ENCODE results near the gene PABPC3.

The PABPC3 gene

GRCh38 chr13:25111585-25111956 lies 15.6 kb downstream of the PABPC3 start:
- no peak for DNase-seq (ENCODE audit: low read depth, low spot score)

GRCh38 chr13:25112695-25113255 lies 16.8 kb downstream of the PABPC3 start:
- no peak for DNase-seq (ENCODE audit: low read depth, low spot score)

DNA sequence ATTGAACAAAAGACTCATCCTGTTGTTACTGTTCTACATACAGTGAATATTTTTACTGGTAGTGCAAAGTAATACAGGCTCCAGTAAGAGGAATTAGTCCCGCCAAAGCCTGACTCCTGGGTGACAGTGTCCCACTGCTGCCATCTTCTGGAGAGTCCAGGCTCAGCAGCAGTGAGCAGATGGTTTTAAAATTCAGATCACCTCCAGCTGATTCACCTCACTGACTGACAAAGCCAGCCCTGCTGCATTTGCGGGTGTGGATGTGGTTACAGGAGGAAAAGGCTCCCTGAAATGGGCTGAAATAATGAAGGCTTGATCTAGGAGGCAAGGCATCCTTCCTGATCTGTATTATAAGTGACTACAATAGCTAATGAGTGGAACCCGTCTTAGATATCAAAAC lies 18.3 kb downstream of the PABPC3 start:
- peak; percentile 54 for DNase-seq (ENCODE audit: low read depth, low spot score)

DNA sequence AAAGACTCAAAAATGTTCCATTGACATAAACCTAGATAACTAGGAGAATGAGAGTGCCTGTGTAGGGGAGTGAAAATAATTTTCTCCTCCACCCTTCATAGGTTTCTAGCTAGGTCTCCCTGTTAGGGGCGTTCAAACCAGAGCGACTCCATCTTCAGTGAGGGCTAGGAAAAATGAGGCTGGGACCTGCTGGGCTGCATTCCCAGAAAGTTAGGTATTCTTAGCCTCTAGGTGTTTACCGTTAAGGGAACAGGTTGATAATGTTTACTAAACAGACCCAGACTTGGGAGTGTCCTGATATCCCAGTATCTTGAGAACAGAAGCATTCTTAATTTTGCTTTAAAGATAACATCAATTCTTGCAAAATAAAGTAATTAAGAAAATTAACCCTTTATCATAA lies 20.1 kb downstream of the PABPC3 start:
- no peak for DNase-seq (ENCODE audit: low read depth, low spot score)

DNA sequence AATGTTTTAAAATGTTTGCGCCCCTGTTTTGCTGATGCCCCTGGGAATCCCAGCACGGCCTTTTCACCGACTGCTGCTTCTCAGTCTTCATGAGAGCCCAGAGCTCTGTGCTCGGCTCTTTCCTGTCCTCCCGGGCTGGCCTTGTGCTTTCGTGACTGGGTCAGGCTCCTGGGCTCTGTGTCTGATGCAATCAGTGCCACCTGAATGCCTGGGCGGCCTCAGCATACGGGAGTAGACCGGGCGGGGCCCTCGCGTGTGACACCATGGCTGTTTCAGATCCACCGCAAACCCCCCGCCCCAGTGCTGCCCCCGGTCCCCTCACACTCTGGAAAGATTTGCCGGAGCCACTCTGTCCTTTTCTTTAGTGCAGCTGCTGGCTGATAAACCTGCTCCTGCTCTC lies 21.4 kb downstream of the PABPC3 start:
- DNase-seq (ENCODE audit: low read depth, low spot score) = no peak

DNA sequence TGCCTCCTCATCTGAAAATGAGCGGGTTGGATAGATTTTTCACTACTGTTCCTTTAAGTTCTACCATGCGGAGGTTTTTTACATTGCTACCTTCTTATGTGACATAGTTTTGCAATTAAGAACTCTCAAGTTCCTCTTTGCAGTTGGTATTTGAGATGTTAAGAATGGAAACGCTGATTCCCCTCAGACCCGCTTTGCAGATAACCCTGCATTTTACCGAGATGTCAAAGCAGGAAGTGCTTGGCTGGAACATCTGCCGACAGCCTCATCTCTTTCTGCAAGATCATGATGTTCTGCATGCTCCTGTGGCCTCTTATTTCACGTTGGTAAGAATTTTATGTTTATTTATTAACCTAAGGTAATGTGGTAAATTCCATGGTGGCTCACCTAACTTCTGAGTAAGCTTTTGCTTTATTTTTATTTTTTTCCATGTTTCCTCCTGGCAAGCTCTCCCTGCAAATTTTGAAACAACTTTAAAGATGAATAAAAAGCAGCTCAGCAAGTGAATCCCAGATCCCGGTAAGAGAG lies 22.5 kb downstream of the PABPC3 start:
- DNase-seq (ENCODE audit: low read depth, low spot score) = no peak

DNA sequence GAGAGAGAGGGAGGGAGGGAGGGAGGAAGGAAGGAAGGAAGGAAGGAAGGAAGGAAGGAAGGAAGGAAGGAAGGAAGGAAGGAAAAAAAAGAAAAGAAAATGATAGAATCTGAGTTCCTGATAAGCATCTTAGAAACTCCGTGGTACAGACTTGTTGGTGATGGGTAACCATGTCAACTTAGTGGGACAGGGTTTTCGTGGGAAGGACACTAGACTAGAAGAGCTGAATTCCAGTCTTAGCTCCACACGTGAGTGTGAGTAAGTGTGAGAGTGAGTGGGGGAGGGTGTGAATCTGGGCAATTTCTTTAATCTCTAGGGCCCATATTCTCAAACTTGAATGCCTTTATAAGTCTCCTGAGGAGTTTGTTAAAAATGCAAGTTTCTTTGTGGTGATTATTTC lies 35.0 kb downstream of the PABPC3 start:
- no peak for DNase-seq (ENCODE audit: low read depth, low spot score)

DNA sequence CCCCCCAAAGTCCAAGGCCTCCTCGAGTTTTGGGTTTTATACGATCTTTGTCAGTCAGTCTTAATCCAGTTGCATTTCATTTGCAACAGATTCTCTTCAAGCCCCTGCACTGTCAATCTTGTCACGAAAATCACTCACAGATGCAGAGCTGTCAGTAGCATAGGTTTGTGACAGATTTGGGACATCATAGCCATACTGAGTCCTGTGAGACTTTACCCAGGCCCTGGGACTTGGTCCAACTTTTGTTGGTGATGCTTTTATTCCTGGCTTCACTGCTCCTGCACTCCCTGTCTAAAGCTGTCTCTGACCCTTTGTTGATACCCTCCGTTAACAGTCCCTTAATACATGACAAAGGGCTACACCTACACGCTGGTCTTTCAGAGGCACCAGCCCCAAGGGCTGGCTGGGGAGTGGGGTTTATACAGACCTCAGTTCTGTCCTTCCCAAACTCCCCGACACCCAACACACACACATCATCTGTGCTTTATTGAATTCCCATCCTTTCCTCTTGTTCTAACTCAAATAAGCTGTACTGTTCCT lies 36.0 kb downstream of the PABPC3 start:
- DNase-seq (ENCODE audit: low read depth, low spot score) = no peak

- DNase-seq (ENCODE audit: low read depth, low spot score) = no peak
Measured at GRCh38 chr13:25132751-25133390, 36.9 kb downstream of the PABPC3 start.

GRCh38 chr13:25135896-25136295 lies 40.0 kb downstream of the PABPC3 start:
- no peak for DNase-seq (ENCODE audit: low read depth, low spot score)

DNA sequence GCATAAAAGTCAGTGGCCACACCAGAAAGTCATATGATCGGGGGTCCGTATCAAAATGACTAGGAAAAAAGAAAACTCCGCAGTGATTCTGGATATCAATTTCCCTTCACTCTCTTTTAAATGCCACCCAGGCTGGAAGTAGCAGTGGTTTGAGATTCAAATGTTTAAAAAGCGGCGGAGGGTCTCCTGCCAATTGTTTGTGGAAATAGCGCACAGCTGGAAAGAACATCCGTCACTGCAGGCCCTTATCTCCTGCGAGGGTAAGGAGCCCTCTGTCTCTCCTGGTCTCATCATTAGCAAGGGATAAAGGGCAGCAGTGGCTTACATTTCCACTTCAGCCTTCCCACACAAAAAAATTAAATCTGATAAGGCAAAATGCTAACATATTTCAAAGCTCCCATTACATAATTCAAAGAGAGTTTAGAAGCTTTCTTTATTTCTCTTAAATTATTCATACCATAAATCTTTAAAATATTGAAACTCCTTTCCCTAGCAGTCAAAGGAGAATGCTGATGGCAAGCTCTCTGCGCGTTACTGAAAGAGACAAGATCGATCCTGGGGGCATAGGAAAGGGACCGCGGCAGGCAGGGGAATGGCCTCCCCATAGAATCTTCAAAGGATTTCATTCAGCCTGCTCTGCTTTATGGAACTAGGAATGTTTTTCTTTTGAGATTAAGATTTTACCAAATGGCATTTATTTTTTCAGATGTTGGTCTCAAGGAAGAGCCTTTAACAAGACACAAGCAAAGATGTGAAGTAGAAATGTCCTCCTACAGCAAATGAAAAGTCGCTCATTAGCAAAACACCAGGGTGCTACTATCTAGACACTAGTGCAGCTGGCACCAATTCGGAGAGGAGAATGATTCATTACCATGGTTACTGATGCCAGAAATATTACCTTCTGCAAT lies 41.2 kb downstream of the PABPC3 start:
- DNase-seq (ENCODE audit: low read depth, low spot score) = no peak

- DNase-seq (ENCODE audit: low read depth, low spot score) = no peak
Measured at GRCh38 chr13:25137788-25138115, 41.8 kb downstream of the PABPC3 start.

DNA sequence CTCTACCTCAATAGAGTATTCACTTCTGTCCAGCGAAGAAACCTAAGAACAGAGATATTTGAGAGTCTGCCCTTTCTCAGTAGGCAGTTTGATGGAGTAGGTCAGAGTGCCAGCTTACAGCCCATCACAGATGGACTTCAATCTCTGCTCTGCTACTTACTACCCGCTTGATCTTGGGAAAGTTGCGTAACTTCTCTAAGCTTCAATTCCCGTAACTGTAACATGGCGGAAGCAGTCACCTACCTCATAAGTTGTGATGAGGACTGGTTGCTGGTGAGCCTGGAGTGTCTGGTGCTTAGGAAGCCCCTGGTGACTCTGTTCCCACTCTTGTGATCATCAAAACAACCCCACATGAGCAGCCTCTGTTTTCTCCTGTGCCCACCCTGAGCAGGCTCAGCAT lies 45.1 kb downstream of the PABPC3 start:
- no peak for DNase-seq (ENCODE audit: low read depth, low spot score)

DNA sequence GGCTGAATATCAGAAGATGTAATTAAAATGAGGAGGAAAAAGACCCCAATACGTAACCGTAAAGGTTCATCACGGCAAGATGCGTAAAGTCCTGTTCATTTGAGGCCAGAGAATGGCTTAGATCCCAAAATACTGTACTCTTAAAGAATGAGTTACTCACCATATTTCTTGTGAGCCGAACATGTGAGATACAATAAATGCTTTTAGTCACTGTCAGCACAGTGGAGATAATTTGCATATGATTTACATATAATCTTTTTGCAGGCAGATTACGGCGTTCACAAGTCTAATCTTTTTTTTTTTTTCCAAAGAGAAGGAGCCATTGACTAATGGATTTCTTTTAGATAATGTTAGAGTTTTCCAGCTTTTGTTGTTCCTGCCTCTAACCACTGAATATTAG lies 47.8 kb downstream of the PABPC3 start:
- DNase-seq (ENCODE audit: low read depth, low spot score) = no peak

DNA sequence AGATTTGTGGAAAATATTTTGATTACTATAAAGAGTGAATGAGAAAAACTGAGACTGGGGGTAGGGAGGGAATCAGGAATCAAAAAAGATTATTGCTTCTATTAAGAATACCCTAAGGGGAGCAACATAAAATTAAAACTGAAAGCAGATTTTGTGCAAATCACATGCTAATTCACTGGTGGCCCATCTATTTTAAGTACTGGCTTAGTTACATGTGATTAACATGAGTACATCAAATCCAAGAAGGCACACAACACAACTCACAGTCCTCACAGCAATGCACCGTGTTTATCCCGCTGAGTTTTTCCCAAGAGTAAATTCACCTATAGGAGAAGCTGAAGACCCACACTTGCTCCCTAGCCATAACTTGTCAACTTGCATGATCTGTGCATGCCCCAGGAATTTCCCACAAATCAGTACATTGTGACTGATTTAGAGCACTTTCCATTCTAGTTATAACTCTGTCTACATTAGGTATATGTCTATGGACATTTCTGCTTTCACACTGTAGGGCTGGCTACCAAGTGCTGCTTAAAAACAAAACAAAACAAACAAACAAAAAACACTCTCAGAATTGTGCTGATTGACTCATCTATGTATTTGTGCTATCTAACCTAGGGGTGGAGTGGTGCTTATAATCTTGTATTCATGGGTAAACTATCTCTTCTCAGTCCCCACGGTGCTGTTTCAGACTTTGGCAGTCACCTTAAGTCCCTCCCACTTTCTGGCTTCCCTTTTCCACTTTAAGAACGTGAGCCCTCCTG lies 51.9 kb downstream of the PABPC3 start:
- no peak for DNase-seq (ENCODE audit: low read depth, low spot score)

DNA sequence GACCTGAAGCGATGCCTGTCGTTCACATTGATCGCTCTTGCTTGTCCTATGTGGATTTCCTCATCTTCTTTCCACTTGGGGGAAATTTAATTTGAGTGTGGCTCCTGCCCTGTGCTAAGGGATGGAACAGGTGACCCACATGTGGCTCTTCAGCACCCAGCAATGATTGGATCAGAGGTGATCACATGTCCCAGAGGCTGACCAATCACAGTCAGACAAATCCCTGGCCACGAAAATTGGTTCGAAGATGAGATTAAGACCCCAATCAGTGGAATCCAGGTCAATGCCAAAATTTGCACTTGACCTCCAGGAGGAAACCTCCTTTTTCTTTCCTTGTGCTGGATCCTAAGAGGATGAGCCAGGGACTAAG lies 52.5 kb downstream of the PABPC3 start:
- no peak for DNase-seq (ENCODE audit: low read depth, low spot score)
